Kidney epithelial cell (primary cell): ENCODE measurements around the gene PRX. TPM values are rescaled to one million over a fixed set of nuclear protein-coding genes. Genes with fewer than 3 reads are reported as not detected.
"Not testable (repeated sequence)": the region's sequence is repeated elsewhere in the genome, so short reads cannot be mapped to it uniquely, and the experiment has no call there.

Experiments used
- DNase-seq: peaks from one replicate; pipeline ENCODE4 v3.0.0-alpha.2; 2010; ENCODE audit warnings: low read depth
- H3K27me3 ChIP-seq: 2 replicates; pipeline ENCODE4 v1.6.0; 2011; ENCODE audit warnings: low read length; ENCODE audit not compliant: control insufficient read depth, insufficient read depth
- H3K36me3 ChIP-seq: 2 replicates; pipeline ENCODE4 v1.5.1; 2011; ENCODE audit warnings: low read length; ENCODE audit not compliant: control insufficient read depth, insufficient read depth
- H3K4me3 ChIP-seq: 2 replicates; pipeline ENCODE4 v1.5.1; 2011; ENCODE audit warnings: low read depth, mild to moderate bottlenecking, control low read depth, low read length
- CTCF ChIP-seq: IDR thresholded peaks from 2 replicates; pipeline ENCODE4 v1.5.1; 2011; ENCODE audit warnings: mild to moderate bottlenecking, moderate library complexity, low read length, control low read depth, inconsistent platforms; ENCODE audit not compliant: insufficient read depth, poor library complexity, severe bottlenecking
- total RNA-seq: library from RNA; depleted of rRNA; stranded (reverse); fragments of >200 nt; gene quantifications from 2 replicates; pipeline ENCODE4 v1.2.3, GENCODE V29; 2015

Gene PRX
- total RNA-seq, 1 donor from 2014 or later = 2.7 TPM

GRCh38 chr19:40442328-40443130, 29.4 kb upstream of the PRX start:
- no peak for DNase-seq
- Histone ChIP-seq H3K27me3 (no peaks in the 10 kb centered on the region), H3K36me3 (peaks cover 1% of the 10 kb centered on the region), H3K4me3 (peak overlapping the region; percentile 59)
- no peak for TF ChIP-seq CTCF

GRCh38 chr19:40441719-40442253, 28.6 kb upstream of the PRX start:
- Histone ChIP-seq H3K36me3 (peaks cover 1% of the 10 kb centered on the region), H3K4me3 (no peak overlapping the region), H3K27me3 (no peaks in the 10 kb centered on the region)
- no peak for DNase-seq
- no peak for TF ChIP-seq CTCF

- no peak for TF ChIP-seq CTCF
Measured at GRCh38 chr19:40438284-40438683, 25.1 kb upstream of the PRX start.

GRCh38 chr19:40433391-40434216, 20.4 kb upstream of the PRX start:
- peak; percentile 51 for DNase-seq
- Histone ChIP-seq H3K27me3 (no peaks in the 10 kb centered on the region), H3K4me3 (peak overlapping the region; percentile 32), H3K36me3 (no peaks in the 10 kb centered on the region)
- no peak for TF ChIP-seq CTCF

More at GRCh38 chr19:40438284-40438683, 25.1 kb upstream of the PRX start:
- no peak for DNase-seq
- no peak overlapping the region for H3K4me3 ChIP-seq
- H3K27me3 ChIP-seq = no peaks in the 10 kb centered on the region
- H3K36me3 ChIP-seq = peaks cover 1% of the 10 kb centered on the region

- H3K4me3 ChIP-seq, H3K36me3 ChIP-seq, DNase-seq, H3K27me3 ChIP-seq: not testable (repeated sequence)
Measured at GRCh38 chr19:40432760-40433159, 19.6 kb upstream of the PRX start.

- no peaks in the 10 kb centered on the region for H3K36me3 ChIP-seq
- no peak for TF ChIP-seq CTCF
- H3K4me3 ChIP-seq = no peak overlapping the region
- H3K27me3 ChIP-seq = no peaks in the 10 kb centered on the region
- no peak for DNase-seq
Measured at GRCh38 chr19:40431698-40432097, 18.5 kb upstream of the PRX start.

- H3K36me3 ChIP-seq, DNase-seq, H3K27me3 ChIP-seq, H3K4me3 ChIP-seq: not testable (repeated sequence)
Measured at GRCh38 chr19:40430242-40430641, 17.1 kb upstream of the PRX start.

GRCh38 chr19:40428197-40428596, 15.0 kb upstream of the PRX start:
- DNase-seq = not testable (repeated sequence)

More at GRCh38 chr19:40428197-40428596, 15.0 kb upstream of the PRX start:
- H3K4me3 ChIP-seq, H3K36me3 ChIP-seq, H3K27me3 ChIP-seq: not testable (repeated sequence)
